ENCODE results near the gene RASGRF1. TPM values are rescaled to one million over a fixed set of nuclear protein-coding genes. Genes with fewer than 3 reads are reported as not detected.

The RASGRF1 gene
- total RNA-seq, 2 donors from 2014 or later, result 0.09 to 1.1 TPM

DNA sequence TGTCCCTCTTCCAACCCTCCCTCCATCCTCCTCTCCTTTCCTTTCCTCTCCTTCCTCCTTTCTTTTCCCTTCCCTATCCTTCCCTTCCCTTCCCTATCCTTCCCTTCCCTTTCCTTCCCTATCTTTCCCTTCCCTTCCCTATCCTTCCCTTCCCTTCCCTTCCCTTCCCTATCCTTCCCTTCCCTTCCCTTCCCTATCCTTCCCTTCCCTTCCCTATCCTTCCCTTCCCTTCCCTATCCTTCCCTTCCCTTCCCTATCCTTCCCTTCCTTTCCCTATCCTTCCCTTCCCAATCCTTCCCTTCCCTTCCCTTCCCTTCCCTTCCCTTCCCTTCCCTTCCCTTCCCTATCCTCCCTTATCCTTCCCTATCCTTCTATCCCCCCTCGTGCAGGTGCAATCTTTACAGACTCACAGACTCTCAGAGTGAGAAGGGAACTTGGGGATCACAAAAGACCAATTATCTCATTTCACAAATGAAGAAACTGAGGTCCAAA is 31.5 kb downstream of the RASGRF1 start:
- 64% methylated on average over 1 of the region's 1 CpG for WGBS
- no peak overlapping the region for H3K27ac ChIP-seq
- H3K36me3 ChIP-seq, result no peaks in the 10 kb centered on the region
- intact Hi-C loops (cut with DNase I), result no loop called here
- no peak for TF ChIP-seq POLR2A (IDR thresholded peaks at IDR 0.05)
- no peak for TF ChIP-seq POLR2AphosphoS5 (IDR thresholded peaks at IDR 0.05)
- TF ChIP-seq, protein P1, sequence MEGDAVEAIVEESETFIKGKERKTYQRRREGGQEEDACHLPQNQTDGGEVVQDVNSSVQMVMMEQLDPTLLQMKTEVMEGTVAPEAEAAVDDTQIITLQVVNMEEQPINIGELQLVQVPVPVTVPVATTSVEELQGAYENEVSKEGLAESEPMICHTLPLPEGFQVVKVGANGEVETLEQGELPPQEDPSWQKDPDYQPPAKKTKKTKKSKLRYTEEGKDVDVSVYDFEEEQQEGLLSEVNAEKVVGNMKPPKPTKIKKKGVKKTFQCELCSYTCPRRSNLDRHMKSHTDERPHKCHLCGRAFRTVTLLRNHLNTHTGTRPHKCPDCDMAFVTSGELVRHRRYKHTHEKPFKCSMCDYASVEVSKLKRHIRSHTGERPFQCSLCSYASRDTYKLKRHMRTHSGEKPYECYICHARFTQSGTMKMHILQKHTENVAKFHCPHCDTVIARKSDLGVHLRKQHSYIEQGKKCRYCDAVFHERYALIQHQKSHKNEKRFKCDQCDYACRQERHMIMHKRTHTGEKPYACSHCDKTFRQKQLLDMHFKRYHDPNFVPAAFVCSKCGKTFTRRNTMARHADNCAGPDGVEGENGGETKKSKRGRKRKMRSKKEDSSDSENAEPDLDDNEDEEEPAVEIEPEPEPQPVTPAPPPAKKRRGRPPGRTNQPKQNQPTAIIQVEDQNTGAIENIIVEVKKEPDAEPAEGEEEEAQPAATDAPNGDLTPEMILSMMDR (IDR thresholded peaks at IDR 0.05), result no peak
- no peak for DNase-seq (ENCODE audit: low spot score)
- no peak overlapping the region for H3K4me3 ChIP-seq
- H3K9me3 ChIP-seq, result no peaks in the 10 kb centered on the region
- H3K4me1 ChIP-seq (replicated peaks), result no peaks in the 10 kb centered on the region
- H3K27me3 ChIP-seq (replicated peaks; ENCODE audit: insufficient read depth), result no peaks in the 10 kb centered on the region

DNA sequence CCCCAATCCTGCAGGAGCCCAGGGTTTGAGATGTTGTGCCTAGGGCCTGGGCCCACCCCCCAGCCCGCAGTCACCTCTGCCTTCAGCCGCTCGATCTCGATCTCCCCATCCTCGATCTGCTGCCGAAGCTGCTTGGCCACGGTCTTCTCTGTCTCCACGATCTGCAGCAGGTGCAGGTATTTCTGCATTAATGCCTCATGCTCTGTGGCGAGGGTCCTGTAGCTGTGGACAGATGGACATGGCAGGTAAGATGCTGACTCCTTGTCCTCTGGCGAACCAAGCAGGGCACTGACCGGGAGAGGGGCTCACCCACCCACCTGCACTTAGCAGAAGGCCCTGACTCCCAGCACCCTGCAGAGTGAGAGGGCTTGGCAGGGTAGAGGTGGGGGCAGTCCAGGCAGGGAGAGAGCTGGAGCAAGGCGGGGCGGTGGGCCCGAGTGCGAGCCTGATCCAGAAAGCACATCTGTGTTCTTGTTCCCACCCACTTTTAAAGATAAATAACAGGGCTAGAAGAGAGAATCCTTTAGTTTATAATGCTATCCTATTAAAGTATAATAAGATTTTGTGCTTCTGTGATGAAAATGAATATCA is 32.2 kb downstream of the RASGRF1 start:
- intact Hi-C loops (cut with DNase I), result no loop called here

DNA sequence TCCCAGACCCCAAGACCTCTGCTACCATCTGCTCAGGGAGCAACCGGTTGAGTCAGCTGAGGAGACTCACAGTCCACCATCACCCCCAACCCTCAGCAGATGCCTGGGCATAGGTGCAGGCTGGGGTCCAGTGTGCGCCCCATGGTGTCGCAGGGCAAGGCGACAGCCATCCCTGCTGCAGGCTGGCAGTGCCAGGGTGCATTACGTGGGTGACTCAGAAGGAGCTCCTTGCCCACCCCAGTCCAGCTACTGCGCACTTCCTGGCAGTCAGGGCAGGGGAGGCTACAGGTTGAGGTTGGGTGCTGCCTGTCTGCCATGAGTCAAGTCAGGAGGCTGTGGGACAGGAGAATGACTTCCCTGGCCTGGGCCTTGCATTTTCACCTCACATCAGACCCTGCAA is 33.5 kb downstream of the RASGRF1 start:
- TF ChIP-seq POLR2A (IDR thresholded peaks at IDR 0.05), result no peak
- TF ChIP-seq, protein P1 (IDR thresholded peaks at IDR 0.05), result no peak
- no peak for TF ChIP-seq POLR2AphosphoS5 (IDR thresholded peaks at IDR 0.05)
- 94% methylated on average over 6 of the region's 6 CpGs for WGBS
- Histone ChIP-seq H3K9me3 (no peaks in the 10 kb centered on the region), H3K36me3 (no peaks in the 10 kb centered on the region), H3K27ac (no peak overlapping the region), H3K4me3 (no peak overlapping the region), H3K27me3 (replicated peaks; ENCODE audit: insufficient read depth) (no peaks in the 10 kb centered on the region), H3K4me1 (replicated peaks) (no peaks in the 10 kb centered on the region)
- DNase-seq (ENCODE audit: low spot score), result no peak
- intact Hi-C loops (cut with DNase I), result no loop called here

More for the DNA sequence above, 32.2 kb downstream of the RASGRF1 start:
- H3K36me3 ChIP-seq, result no peaks in the 10 kb centered on the region
- no peak overlapping the region for H3K4me3 ChIP-seq
- no peaks in the 10 kb centered on the region for H3K9me3 ChIP-seq
- H3K27ac ChIP-seq, result no peak overlapping the region
- TF ChIP-seq, protein P1 (IDR thresholded peaks at IDR 0.05), result no peak
- TF ChIP-seq POLR2A (IDR thresholded peaks at IDR 0.05) (no peak), POLR2AphosphoS5 (IDR thresholded peaks at IDR 0.05) (no peak)
- no peaks in the 10 kb centered on the region for H3K27me3 ChIP-seq (replicated peaks; ENCODE audit: insufficient read depth)
- H3K4me1 ChIP-seq (replicated peaks), result no peaks in the 10 kb centered on the region
- 77% methylated on average over 15 of the region's 15 CpGs for WGBS
- no peak for DNase-seq (ENCODE audit: low spot score)

DNA sequence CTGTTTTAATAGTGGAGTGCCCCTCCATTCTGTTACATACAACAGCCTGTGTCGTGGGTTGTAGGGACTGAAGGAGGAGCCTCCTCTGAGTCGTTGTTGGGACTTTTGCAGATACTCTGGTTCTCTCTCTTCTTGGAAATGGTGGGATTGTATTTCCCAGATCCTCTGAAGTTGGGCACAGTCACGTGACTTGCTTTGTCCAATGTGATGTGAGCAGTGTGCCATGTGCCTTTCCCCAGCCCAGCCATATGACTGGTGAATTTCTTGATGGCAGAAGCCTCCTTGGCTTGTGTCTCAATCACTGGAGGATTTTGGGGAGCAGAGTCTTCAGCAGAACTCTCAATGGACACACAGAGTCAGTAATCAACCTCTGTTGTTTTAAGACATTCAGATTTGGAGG is 36.2 kb downstream of the RASGRF1 start:
- no peaks in the 10 kb centered on the region for H3K9me3 ChIP-seq
- no peaks in the 10 kb centered on the region for H3K27me3 ChIP-seq (replicated peaks; ENCODE audit: insufficient read depth)
- TF ChIP-seq POLR2AphosphoS5 (IDR thresholded peaks at IDR 0.05), result no peak
- H3K4me1 ChIP-seq (replicated peaks), result no peaks in the 10 kb centered on the region
- no peaks in the 10 kb centered on the region for H3K36me3 ChIP-seq
- WGBS, result 82% methylated on average over 3 of the region's 3 CpGs
- H3K4me3 ChIP-seq, result no peak overlapping the region
- no peak for DNase-seq (ENCODE audit: low spot score)
- intact Hi-C loops (cut with DNase I), result no loop called here
- no peak overlapping the region for H3K27ac ChIP-seq

DNA sequence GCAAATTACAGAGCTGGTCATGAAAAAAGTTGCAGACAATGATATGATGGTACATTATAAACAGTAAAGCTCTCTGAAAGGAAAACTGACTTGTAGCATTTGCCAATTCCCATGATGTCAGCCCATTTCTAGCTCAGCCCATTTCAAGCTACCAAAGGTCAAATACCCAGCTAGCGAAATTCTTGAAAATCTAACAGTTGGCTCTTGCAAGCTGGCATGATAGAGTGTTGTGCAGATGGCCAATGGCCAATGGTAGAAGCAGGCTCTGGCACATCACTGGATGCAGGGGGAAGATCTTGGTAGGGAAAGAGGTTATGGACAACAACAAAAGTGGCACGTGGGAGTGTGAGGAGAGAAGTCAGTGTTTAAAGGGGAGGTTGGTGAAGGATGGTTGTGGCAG is 36.7 kb downstream of the RASGRF1 start:
- intact Hi-C loops (cut with DNase I), result no loop called here
- 82% methylated on average over 2 of the region's 2 CpGs for WGBS
- no peak for DNase-seq (ENCODE audit: low spot score)

More for the DNA sequence above, 36.7 kb downstream of the RASGRF1 start:
- Histone ChIP-seq H3K9me3 (no peaks in the 10 kb centered on the region), H3K36me3 (no peaks in the 10 kb centered on the region), H3K4me1 (replicated peaks) (no peaks in the 10 kb centered on the region), H3K4me3 (no peak overlapping the region), H3K27ac (no peak overlapping the region), H3K27me3 (replicated peaks; ENCODE audit: insufficient read depth) (no peaks in the 10 kb centered on the region)
- TF ChIP-seq POLR2AphosphoS5 (IDR thresholded peaks at IDR 0.05), result no peak
- no peak for TF ChIP-seq POLR2A (IDR thresholded peaks at IDR 0.05)
- TF ChIP-seq, protein P1 (IDR thresholded peaks at IDR 0.05), result no peak

All from prostate gland (tissue), 2 donors.